WTC11 (cell line): ENCODE data around the gene SUMF1. TPM values are rescaled to one million over a fixed set of nuclear protein-coding genes. Genes with fewer than 3 reads are reported as not detected.

Source experiments
- ATAC-seq: fragments of 200-7000 bp; cut with Tn5 transposase; 2 replicates; pipeline ENCODE4 v1.10.0; 2021; ENCODE audit warnings: mild to moderate bottlenecking, moderate library complexity
- CTCF ChIA-PET: fragments of 300-600 bp; sonication (Branson Sonifier 250); formaldehyde crosslinking; loops from one replicate; lab custom pipeline; 2021; ENCODE audit warnings: antibody characterized with exemption; lab: Charles Lee
- POLR2A ChIA-PET: fragments of 350-600 bp; sonication (Branson Sonifier 250); formaldehyde crosslinking; loops from one replicate; lab custom pipeline; 2021; ENCODE audit warnings: antibody characterized with exemption; lab: Charles Lee
- DNase-seq: peaks from one replicate; pipeline ENCODE4 v3.0.0; 2021; ENCODE audit warnings: low spot score
- H3K27ac Mint-ChIP-seq: 2 replicates; pipeline ENCODE4 v1.8.0; 2021; ENCODE audit warnings: mixed read lengths
- H3K27me3 Mint-ChIP-seq: 2 replicates; pipeline ENCODE4 v1.8.0; 2021; ENCODE audit warnings: low read depth, mild to moderate bottlenecking, moderate library complexity, mixed read lengths
- H3K36me3 Mint-ChIP-seq: 2 replicates; pipeline ENCODE4 v1.8.0; 2021; ENCODE audit warnings: mixed read lengths
- H3K4me1 Mint-ChIP-seq: 2 replicates; pipeline ENCODE4 v1.8.0; 2022; ENCODE audit warnings: mixed read lengths
- H3K4me3 Mint-ChIP-seq: 2 replicates; pipeline ENCODE4 v1.8.0; 2021; ENCODE audit warnings: mild to moderate bottlenecking, moderate library complexity, mixed read lengths
- H3K9me3 Mint-ChIP-seq: 2 replicates; pipeline ENCODE4 v1.8.0; 2021; ENCODE audit warnings: mixed read lengths
- ATF1 ChIP-seq: sonication (generic); formaldehyde crosslinking; IDR thresholded peaks from 2 replicates; pipeline ENCODE4 v1.8.1; 2023; ENCODE audit warnings: mild to moderate bottlenecking, moderate library complexity, missing genetic modification reagents
- CBFB ChIP-seq: sonication (generic); formaldehyde crosslinking; IDR thresholded peaks from 2 replicates; pipeline ENCODE4 v1.8.1; 2022; ENCODE audit warnings: mild to moderate bottlenecking, low read depth, missing genetic modification reagents
- GTF2I ChIP-seq: fragments of 250-450 bp; sonication (Bioruptor Pico); conservative IDR thresholded peaks from 2 replicates; pipeline ENCODE4 v1.4.0; 2021; ENCODE audit warnings: mild to moderate bottlenecking
- HMGA2 ChIP-seq: fragments of 250-450 bp; sonication (Bioruptor Pico); IDR thresholded peaks from 2 replicates; pipeline ENCODE4 v1.4.0; 2021; ENCODE audit warnings: mild to moderate bottlenecking, moderate library complexity
- JUN ChIP-seq: sonication (generic); formaldehyde crosslinking; IDR thresholded peaks from 2 replicates; pipeline ENCODE4 v1.8.0; 2023; ENCODE audit warnings: mild to moderate bottlenecking, missing genetic modification reagents
- KAT7 ChIP-seq: sonication (generic); formaldehyde crosslinking; IDR thresholded peaks from 2 replicates; pipeline ENCODE4 v1.8.1; 2023; ENCODE audit warnings: missing genetic modification reagents, mild to moderate bottlenecking, borderline replicate concordance
- MXD4 ChIP-seq: fragments of 250-450 bp; sonication (Bioruptor Pico); IDR thresholded peaks from 2 replicates; pipeline ENCODE4 v1.8.0; 2021; ENCODE audit warnings: mild to moderate bottlenecking, moderate library complexity, borderline replicate concordance
- NFYB ChIP-seq: sonication (generic); formaldehyde crosslinking; conservative IDR thresholded peaks from 2 replicates; pipeline ENCODE4 v1.8.0; 2022; ENCODE audit warnings: low read depth, missing genetic modification reagents
- NR1H2 ChIP-seq: sonication (generic); formaldehyde crosslinking; IDR thresholded peaks from 2 replicates; pipeline ENCODE4 v1.9.0; 2021; ENCODE audit warnings: mild to moderate bottlenecking, moderate library complexity, missing genetic modification reagents
- PRRX2 ChIP-seq: fragments of 250-450 bp; sonication (Bioruptor Pico); IDR thresholded peaks from 2 replicates; pipeline ENCODE4 v1.8.0; 2021; ENCODE audit warnings: mild to moderate bottlenecking
- RELA ChIP-seq: sonication (generic); formaldehyde crosslinking; IDR thresholded peaks from 2 replicates; pipeline ENCODE4 v1.8.1; 2022; ENCODE audit warnings: missing genetic modification reagents, mild to moderate bottlenecking, borderline replicate concordance
- SMAD4 ChIP-seq: sonication (generic); formaldehyde crosslinking; IDR thresholded peaks from 2 replicates; pipeline ENCODE4 v1.8.0; 2022; ENCODE audit warnings: mild to moderate bottlenecking, missing genetic modification reagents
- TCF7 ChIP-seq: sonication (generic); formaldehyde crosslinking; IDR thresholded peaks from 2 replicates; pipeline ENCODE4 v1.8.0; 2022; ENCODE audit warnings: mild to moderate bottlenecking, low read depth, missing genetic modification reagents, moderate library complexity
- ZNF121 ChIP-seq: sonication (generic); formaldehyde crosslinking; IDR thresholded peaks from 2 replicates; pipeline ENCODE4 v1.8.0; 2023; ENCODE audit warnings: missing genetic modification reagents
- ZNF232 ChIP-seq: sonication (generic); formaldehyde crosslinking; IDR thresholded peaks from 2 replicates; pipeline ENCODE4 v1.8.0; 2022; ENCODE audit warnings: mild to moderate bottlenecking, missing genetic modification reagents
- ZNF416 ChIP-seq: fragments of 250-450 bp; sonication (Bioruptor Pico); IDR thresholded peaks from 2 replicates; pipeline ENCODE4 v1.9.0; 2021; ENCODE audit warnings: mild to moderate bottlenecking, inconsistent platforms
- total RNA-seq: library from RNA; stranded (reverse); gene quantifications from 3 replicates; pipeline ENCODE4 v1.2.3, GENCODE V29; 2021
- TF ChIP-seq, protein P1 (sequence below): fragments of 250-450 bp; sonication (Bioruptor Pico); IDR thresholded peaks from 2 replicates; pipeline ENCODE4 v2.1.2; 2022; ENCODE audit warnings: mild to moderate bottlenecking, moderate library complexity
- TF ChIP-seq, protein P2 (sequence below): sonication (generic); formaldehyde crosslinking; IDR thresholded peaks from 2 replicates; pipeline ENCODE4 v1.8.0; 2022; ENCODE audit warnings: mild to moderate bottlenecking, missing genetic modification reagents
- TF ChIP-seq, protein P3 (sequence below): sonication (generic); formaldehyde crosslinking; IDR thresholded peaks from 2 replicates; pipeline ENCODE4 v1.8.1; 2023; ENCODE audit warnings: mild to moderate bottlenecking, moderate library complexity, missing genetic modification reagents
- TF ChIP-seq, protein P4 (sequence below): sonication (generic); formaldehyde crosslinking; IDR thresholded peaks from 2 replicates; pipeline ENCODE4 v1.8.1; 2022; ENCODE audit warnings: missing genetic modification reagents, borderline replicate concordance

Gene SUMF1
- total RNA-seq, 1 experiment from 2014 or later, result 10.4 TPM

DNA sequence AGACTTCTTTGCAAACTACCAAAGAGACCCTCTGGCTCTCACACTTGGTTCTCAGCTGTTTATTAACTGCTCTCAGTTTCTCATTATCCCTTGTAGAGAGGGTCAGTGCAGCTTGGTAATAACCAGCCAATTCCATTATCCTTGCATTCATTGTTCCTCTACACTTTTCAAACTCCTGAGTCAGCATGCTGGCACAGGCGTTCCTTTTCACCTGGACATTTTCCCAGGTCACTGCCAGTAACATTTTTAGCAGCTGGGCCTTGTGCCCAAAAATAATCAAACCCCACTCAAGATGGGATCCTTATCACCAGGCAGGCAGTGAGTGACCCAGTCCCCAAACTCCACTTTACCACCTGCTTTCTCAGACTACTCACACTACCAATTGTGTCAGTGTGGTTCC is 4.8 kb upstream of the SUMF1 start:
- POLR2A ChIA-PET, result no interaction called here
- peaks cover 3% of the 10 kb centered on the region for H3K9me3 Mint-ChIP-seq
- no peak overlapping the region for H3K4me3 Mint-ChIP-seq
- peaks cover 10% of the 10 kb centered on the region for H3K4me1 Mint-ChIP-seq
- TF ChIP-seq KAT7 (CRISPR knock-in tag), result no peak
- TF ChIP-seq, all 79 proteins: peak for 0
- no peak overlapping the region for H3K27ac Mint-ChIP-seq
- no peak for DNase-seq
- peaks cover 13% of the 10 kb centered on the region for H3K27me3 Mint-ChIP-seq
- no peaks in the 10 kb centered on the region for H3K36me3 Mint-ChIP-seq
- ATAC-seq, result no peak
- CTCF ChIA-PET, result no interaction called here

DNA sequence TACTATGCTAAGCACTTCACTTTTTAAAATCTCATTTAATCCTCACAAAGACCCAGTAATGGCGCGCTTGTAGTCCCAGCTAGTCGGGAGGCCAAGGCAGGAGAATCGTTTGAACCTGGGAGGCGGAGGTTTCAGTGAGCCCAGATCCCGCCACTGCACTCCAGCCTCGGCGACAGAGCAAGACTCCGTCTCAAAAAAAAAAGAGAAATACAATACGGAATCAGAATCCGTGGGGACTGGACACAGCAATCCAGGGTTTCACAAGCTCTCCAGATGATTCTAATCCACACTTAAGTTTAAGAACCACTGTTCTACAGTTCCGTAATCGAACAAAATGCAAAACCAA is 426 bp upstream of the SUMF1 start:
- ATAC-seq, result peak; percentile 7
- CTCF ChIA-PET, result interaction anchor here (0.6 to 1.6 kb wide), 4 partner anchors 25 to 166 kb away, joined by 4 to 7 read pairs (median 6); partner anchors contain the start of gene ITPR1
- peaks cover 10% of the 10 kb centered on the region for H3K4me1 Mint-ChIP-seq
- peak overlapping the region; percentile 93 for H3K27ac Mint-ChIP-seq
- POLR2A ChIA-PET, result interaction anchor here (1.0 to 1.6 kb wide), 3 partner anchors 25 to 85 kb away, joined by 4 to 31 read pairs (median 5); partner anchors contain the start of gene ITPR1
- TF ChIP-seq CBFB, result no peak
- TF ChIP-seq MXD4 (CRISPR knock-in tag), result no peak
- no peak for TF ChIP-seq NFYB (CRISPR knock-in tag)
- TF ChIP-seq ATF1 (CRISPR knock-in tag), result no peak
- TF ChIP-seq, all 79 proteins: peak for 0
- Mint-ChIP-seq H3K9me3 (peaks cover 3% of the 10 kb centered on the region), H3K4me3 (peak overlapping the region; percentile 89), H3K27me3 (peaks cover 10% of the 10 kb centered on the region), H3K36me3 (no peaks in the 10 kb centered on the region)
- DNase-seq, result no peak

DNA sequence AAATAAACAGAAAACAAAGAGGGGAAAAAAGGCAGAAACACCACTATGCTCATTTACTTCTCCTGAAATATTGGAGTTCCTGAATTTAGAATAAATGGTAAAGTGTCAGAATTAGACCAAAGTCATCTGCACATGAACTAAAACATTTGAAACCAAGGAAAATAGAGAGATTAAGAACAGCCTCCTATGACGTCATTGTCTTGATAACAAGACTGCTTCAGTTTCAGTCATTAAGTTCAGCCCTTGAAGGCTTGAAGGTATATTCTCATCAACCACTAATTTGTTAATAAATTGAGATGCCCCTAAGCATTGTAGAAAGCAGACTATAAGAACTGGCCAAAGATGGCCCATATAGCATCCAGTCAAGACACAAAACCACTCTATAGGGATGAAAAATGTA is 2.5 kb downstream of the SUMF1 start:
- POLR2A ChIA-PET, result no interaction called here
- TF ChIP-seq HMGA2 (CRISPR knock-in tag), result no peak
- no peak for TF ChIP-seq RELA (CRISPR knock-in tag)
- no peak for TF ChIP-seq ZNF416 (CRISPR knock-in tag)
- TF ChIP-seq GTF2I (CRISPR knock-in tag), result no peak
- no peak for TF ChIP-seq TCF7 (CRISPR knock-in tag)
- TF ChIP-seq ZNF232, result no peak
- no peak for TF ChIP-seq NR1H2 (CRISPR knock-in tag)
- TF ChIP-seq, protein P1, sequence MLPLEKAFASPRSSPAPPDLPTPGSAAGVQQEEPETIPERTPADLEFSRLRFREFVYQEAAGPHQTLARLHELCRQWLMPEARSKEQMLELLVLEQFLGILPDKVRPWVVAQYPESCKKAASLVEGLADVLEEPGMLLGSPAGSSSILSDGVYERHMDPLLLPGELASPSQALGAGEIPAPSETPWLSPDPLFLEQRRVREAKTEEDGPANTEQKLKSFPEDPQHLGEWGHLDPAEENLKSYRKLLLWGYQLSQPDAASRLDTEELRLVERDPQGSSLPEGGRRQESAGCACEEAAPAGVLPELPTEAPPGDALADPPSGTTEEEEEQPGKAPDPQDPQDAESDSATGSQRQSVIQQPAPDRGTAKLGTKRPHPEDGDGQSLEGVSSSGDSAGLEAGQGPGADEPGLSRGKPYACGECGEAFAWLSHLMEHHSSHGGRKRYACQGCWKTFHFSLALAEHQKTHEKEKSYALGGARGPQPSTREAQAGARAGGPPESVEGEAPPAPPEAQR (CRISPR knock-in tag), result no peak
- TF ChIP-seq, all 79 proteins: peak for 0
- no peaks in the 10 kb centered on the region for H3K27me3 Mint-ChIP-seq
- no peak for DNase-seq
- no peaks in the 10 kb centered on the region for H3K36me3 Mint-ChIP-seq
- no peak for ATAC-seq
- CTCF ChIA-PET, result no interaction called here
- H3K4me1 Mint-ChIP-seq, result peaks cover 10% of the 10 kb centered on the region
- H3K9me3 Mint-ChIP-seq, result peaks cover 3% of the 10 kb centered on the region
- no peak overlapping the region for H3K4me3 Mint-ChIP-seq
- no peak overlapping the region for H3K27ac Mint-ChIP-seq

DNA sequence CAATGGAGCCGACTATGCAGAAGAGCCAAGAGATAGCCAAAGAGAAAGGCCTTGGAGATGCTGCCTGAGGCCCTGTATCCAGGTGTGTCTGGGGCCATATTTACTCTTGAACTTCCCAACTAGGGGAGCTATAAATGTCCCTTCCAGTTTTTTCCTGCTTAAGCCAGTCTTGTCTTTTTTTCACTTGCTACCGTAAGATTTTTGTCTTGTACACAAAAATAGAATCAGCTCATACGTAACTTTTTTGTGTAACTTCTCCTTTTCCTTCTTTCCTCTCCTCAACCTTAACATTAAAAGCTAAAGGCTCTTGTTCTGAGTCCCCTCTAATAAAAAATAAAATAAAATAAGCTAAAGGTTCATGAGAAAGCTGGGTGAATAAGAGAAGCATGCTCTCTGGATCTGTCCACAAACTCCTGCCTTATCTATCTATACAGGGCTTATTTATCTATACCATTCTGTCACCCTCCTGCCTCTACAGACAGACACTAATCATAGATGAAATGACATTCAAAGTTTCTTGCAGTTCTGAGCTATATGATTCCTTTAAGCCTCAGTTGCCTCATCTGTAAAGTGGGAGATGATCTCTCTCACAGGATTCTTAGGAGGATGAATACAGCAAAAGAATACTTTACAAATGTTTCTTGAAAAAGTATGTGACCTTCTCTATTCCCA is 4.6 kb downstream of the SUMF1 start:
- peaks cover 8% of the 10 kb centered on the region for H3K4me1 Mint-ChIP-seq
- no peaks in the 10 kb centered on the region for H3K27me3 Mint-ChIP-seq
- H3K36me3 Mint-ChIP-seq, result no peaks in the 10 kb centered on the region
- H3K27ac Mint-ChIP-seq, result no peak overlapping the region
- DNase-seq, result no peak
- peaks cover 4% of the 10 kb centered on the region for H3K9me3 Mint-ChIP-seq
- ChIA-PET POLR2A (interaction anchor here (1.4 kb wide), 1 partner anchor 31 kb away, joined by 3 read pairs; the partner anchor contains the start of gene ITPR1), CTCF (interaction anchor here (0.5 to 0.6 kb wide), 2 partner anchors 258 kb away, joined by 3 to 4 read pairs; no protein-coding TSS in a partner anchor)
- ATAC-seq, result no peak
- H3K4me3 Mint-ChIP-seq, result no peak overlapping the region
- TF ChIP-seq, protein P2, sequence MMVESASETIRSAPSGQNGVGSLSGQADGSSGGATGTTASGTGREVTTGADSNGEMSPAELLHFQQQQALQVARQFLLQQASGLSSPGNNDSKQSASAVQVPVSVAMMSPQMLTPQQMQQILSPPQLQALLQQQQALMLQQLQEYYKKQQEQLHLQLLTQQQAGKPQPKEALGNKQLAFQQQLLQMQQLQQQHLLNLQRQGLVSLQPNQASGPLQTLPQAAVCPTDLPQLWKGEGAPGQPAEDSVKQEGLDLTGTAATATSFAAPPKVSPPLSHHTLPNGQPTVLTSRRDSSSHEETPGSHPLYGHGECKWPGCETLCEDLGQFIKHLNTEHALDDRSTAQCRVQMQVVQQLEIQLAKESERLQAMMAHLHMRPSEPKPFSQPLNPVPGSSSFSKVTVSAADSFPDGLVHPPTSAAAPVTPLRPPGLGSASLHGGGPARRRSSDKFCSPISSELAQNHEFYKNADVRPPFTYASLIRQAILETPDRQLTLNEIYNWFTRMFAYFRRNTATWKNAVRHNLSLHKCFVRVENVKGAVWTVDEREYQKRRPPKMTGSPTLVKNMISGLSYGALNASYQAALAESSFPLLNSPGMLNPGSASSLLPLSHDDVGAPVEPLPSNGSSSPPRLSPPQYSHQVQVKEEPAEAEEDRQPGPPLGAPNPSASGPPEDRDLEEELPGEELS (CRISPR knock-in tag), result no peak
- TF ChIP-seq SMAD4 (CRISPR knock-in tag), result no peak
- TF ChIP-seq PRRX2, result no peak
- no peak for TF ChIP-seq TCF7 (CRISPR knock-in tag)
- TF ChIP-seq JUN (CRISPR knock-in tag), result no peak
- no peak for TF ChIP-seq ZNF121
- TF ChIP-seq, protein P3, sequence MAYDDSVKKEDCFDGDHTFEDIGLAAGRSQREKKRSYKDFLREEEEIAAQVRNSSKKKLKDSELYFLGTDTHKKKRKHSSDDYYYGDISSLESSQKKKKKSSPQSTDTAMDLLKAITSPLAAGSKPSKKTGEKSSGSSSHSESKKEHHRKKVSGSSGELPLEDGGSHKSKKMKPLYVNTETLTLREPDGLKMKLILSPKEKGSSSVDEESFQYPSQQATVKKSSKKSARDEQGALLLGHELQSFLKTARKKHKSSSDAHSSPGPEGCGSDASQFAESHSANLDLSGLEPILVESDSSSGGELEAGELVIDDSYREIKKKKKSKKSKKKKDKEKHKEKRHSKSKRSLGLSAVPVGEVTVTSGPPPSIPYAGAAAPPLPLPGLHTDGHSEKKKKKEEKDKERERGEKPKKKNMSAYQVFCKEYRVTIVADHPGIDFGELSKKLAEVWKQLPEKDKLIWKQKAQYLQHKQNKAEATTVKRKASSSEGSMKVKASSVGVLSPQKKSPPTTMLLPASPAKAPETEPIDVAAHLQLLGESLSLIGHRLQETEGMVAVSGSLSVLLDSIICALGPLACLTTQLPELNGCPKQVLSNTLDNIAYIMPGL (CRISPR knock-in tag), result no peak
- TF ChIP-seq, protein P4, sequence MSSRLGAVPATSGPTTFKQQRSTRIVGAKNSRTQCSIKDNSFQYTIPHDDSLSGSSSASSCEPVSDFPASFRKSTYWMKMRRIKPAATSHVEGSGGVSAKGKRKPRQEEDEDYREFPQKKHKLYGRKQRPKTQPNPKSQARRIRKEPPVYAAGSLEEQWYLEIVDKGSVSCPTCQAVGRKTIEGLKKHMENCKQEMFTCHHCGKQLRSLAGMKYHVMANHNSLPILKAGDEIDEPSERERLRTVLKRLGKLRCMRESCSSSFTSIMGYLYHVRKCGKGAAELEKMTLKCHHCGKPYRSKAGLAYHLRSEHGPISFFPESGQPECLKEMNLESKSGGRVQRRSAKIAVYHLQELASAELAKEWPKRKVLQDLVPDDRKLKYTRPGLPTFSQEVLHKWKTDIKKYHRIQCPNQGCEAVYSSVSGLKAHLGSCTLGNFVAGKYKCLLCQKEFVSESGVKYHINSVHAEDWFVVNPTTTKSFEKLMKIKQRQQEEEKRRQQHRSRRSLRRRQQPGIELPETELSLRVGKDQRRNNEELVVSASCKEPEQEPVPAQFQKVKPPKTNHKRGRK (CRISPR knock-in tag), result no peak
